RCC 7860 (cell line): ENCODE results near the gene GTPBP6.
"Not testable (repeated sequence)": the region's sequence is repeated elsewhere in the genome, so short reads cannot be mapped to it uniquely, and the experiment has no call there.

Experiments used
- DNase-seq: peaks from one replicate; pipeline ENCODE4 v3.0.0-alpha.2; 2015; ENCODE audit warnings: low spot score
- FAIRE-seq: peaks from 2 replicates; lab custom pipeline; 2012; peaks lifted over from hg19 to GRCh38; lab: Jason Lieb, UNC

Gene GTPBP6

GRCh38 chrX:352582-353314 lies 34.2 kb upstream of the GTPBP6 start:
- DNase-seq (no peak), FAIRE-seq (no peak)

GRCh38 chrX:352181-352580 lies 33.6 kb upstream of the GTPBP6 start:
- DNase-seq (no peak), FAIRE-seq (no peak)

GRCh38 chrX:351736-352135 lies 33.1 kb upstream of the GTPBP6 start:
- FAIRE-seq (no peak), DNase-seq (no peak)

GRCh38 chrX:351324-351641 lies 32.7 kb upstream of the GTPBP6 start:
- DNase-seq, FAIRE-seq: not testable (repeated sequence)

GRCh38 chrX:350534-351323 lies 32.1 kb upstream of the GTPBP6 start:
- no peak for DNase-seq
- FAIRE-seq, result no peak

GRCh38 chrX:350148-350533 lies 31.5 kb upstream of the GTPBP6 start:
- no peak for DNase-seq
- no peak for FAIRE-seq

GRCh38 chrX:349702-350101 lies 31.1 kb upstream of the GTPBP6 start:
- no peak for FAIRE-seq

DNA sequence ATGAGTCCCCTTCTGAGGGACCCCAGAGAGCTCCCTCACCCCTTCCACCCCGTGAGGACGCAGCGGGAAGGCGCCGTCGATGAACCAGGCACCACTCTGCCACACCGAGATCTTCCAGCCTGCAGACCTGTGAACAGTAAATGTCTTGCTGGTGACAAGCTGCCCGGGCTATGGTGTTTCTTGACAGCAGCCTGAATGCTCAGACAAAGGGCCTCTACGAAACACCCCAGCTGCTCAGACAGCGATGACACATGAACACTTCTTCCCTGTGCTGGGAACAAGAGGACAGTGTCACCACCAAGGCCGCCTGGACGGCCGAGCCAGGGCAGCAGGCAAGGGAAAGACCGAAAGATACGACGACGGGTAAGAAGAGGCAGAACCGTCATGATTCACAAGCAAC lies 30.6 kb upstream of the GTPBP6 start:
- no peak for FAIRE-seq

More at GRCh38 chrX:349702-350101, 31.1 kb upstream of the GTPBP6 start:
- no peak for DNase-seq

DNA sequence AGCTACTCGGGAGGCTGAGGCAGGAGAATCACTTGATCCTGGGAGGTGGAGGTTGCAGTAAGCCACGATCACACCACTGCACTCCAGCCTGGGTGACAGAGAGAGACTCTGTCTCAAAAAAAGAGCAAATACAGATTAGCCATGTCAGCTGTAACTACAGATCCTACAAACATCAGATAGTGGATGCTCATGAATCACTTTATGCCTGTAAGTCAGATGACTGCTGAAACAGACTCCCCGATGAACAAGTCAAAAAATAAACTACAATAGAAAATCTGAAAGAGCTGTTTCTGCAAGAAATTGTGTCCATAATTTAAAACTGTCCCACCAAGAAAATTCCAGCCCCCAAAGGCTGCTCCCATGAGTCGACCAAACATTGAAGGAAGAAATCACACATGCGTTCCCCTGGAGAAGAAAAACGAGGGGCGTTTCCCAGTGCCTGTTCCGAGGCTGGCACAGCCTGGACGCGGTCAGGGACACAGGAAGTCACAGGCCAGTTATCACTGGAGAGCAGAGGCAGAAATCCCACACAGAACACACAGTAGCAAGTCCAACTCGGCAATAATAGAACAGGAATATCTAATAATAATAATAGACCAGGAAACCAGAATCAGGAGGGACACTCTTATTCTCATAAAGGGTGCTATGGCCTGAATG lies 30.0 kb upstream of the GTPBP6 start:
- DNase-seq, result no peak
- FAIRE-seq, result no peak

More for the DNA sequence above, 30.6 kb upstream of the GTPBP6 start:
- no peak for DNase-seq

GRCh38 chrX:347351-348117 lies 28.9 kb upstream of the GTPBP6 start:
- DNase-seq (no peak), FAIRE-seq (no peak)

DNA sequence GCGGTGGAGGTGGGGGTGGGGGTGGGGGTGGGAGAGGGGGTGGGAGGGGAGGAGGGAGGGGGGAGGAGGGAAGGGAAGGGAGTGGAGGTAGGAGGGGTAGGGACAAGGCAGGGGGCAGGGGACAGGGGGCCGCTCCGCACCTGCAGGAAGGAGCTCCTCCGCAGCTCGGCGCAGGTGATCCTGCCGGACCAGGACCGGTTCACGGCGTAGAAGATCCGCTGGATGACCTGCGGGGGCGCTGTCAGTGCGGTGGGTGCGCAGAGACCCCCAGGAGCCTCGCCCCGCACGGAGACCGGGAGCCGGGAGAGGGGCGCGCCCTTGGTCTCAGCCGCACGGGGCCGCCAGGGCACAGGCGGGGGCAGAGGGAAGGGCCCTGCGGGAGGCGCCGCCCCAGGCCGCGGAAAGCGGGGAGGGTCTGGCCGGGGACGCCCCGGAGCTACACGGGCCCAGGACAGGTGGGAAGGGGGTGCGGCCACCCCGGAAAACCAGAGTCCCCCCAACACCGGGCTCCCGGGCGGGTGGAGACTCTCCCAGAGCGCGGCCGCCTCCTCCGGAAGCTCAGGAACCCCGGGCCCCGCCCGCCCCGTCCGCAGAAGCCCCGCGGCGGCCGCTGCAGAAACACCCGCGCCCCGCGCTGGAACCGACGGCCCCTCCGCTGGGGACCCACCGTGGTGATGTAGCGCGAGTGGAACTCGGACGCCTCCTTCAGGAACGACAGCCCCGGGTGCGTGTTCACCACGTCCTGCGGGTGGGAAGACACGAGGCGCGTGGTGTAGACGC lies 27.6 kb upstream of the GTPBP6 start:
- no peak for FAIRE-seq
- no peak for DNase-seq

DNA sequence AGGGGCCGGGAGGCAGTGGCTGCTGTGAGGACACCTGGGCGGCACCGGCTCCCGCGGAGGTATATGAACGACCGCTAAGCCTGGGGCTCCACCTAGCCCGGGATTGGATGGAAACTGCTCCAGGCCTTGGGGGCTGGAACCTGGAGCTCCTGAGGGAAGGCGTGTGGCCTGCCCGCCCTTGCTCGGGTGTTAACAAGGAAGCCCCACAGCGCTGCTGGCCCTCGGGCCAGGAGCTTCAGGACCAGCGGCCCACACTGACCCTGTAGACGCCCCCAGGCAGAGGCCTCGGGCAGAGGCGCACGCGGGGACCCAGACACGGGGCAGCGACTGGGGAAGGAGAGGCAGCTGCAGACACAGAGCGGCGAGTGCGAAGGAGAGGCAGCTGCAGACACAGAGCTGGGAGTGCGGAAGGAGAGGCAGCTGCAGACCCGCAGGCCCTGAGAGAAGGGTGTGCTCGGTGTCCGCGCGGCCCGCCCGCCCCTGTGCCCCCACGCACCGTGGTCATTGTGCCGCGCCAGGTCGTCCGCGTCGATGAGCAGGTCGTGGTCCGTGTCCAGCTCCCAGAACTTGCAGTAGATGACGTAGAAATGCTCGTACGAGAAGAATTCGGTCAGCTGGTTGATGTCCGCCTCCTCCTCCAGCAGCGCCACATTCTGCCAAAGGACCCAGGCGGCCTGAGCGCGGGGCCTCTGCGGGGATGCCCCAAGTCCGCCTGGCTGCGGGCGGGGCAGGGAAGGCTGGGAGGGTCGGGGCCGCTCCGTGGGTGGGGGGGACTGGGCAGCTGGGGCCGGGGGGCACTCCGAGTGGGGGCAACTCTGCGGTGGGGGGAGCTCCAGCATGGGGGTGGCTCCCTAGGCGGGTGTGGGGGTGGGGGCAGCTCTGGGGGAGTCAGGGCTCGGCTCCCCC lies 26.7 kb upstream of the GTPBP6 start:
- FAIRE-seq, result no peak
- DNase-seq, result no peak

- FAIRE-seq (no peak), DNase-seq (no peak)
These were observed 25.8 kb upstream of the GTPBP6 start for GRCh38 chrX:344371-344901.

- DNase-seq, result no peak
- FAIRE-seq, result no peak
These were observed 23.0 kb upstream of the GTPBP6 start for GRCh38 chrX:341541-342101.

- no peak for FAIRE-seq
These were observed 22.2 kb upstream of the GTPBP6 start for GRCh38 chrX:340641-341423.

DNA sequence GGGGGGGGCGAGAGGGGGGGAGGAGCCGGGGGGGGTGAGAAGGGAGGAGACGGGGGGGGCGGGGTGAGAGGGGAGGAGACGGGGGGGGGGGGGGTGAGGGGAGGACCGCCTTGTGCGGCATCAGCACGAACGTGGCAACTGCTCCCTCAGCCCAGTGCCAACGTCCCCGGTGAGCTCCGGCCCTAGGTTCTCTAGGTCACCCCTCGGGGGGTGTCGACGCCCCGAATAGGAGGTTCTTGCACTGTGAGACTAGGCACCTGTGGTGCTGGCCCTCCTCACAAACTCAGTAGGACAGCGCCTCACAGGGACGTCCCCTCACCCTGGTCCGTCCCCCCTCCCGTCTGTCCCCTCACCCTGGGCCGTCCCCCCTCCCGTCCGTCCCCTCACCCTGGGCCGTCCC lies 21.5 kb upstream of the GTPBP6 start:
- DNase-seq (no peak), FAIRE-seq (no peak)

More at GRCh38 chrX:340641-341423, 22.2 kb upstream of the GTPBP6 start:
- no peak for DNase-seq

- DNase-seq (no peak), FAIRE-seq (no peak)
These were observed 20.3 kb upstream of the GTPBP6 start for GRCh38 chrX:338836-339400.
